SK-N-SH (cell line): ENCODE data around the gene TRPC4AP. TPM values are rescaled to one million over a fixed set of nuclear protein-coding genes. Genes with fewer than 3 reads are reported as not detected.

Source experiments
- CTCF ChIA-PET: fragments of 300-600, 350-600 bp; formaldehyde crosslinking; extraction: SDS; loops from one replicate; lab custom pipeline; 2021; lab: Yijun Ruan, JAX
- POLR2A ChIA-PET: fragments of 350-600 bp; sonication (Branson Sonifier 250); formaldehyde crosslinking; extraction: SDS; loops from one replicate; lab custom pipeline; 2020; ENCODE audit warnings: antibody characterized with exemption, inconsistent platforms; lab: Yijun Ruan, JAX
- DNase-seq: peaks from one replicate; pipeline ENCODE4 v3.0.0; 2012
- H2AFZ ChIP-seq: fragments of 200-600 bp; sonication (generic); 2 replicates; pipeline ENCODE4 v1.8.1; 2016; ENCODE audit warnings: antibody characterized with exemption, mild to moderate bottlenecking, low read depth
- H3F3A ChIP-seq: fragments of 200-600 bp; sonication (generic); replicated peaks from 2 replicates; pipeline ENCODE3; 2016; ENCODE audit warnings: antibody characterized with exemption, mild to moderate bottlenecking; ENCODE audit not compliant: insufficient read depth
- H3K27ac ChIP-seq, 2 experiments: fragments of 200-500 bp in 1 of 2; fragments of 200-600 bp in 1 of 2; sonication (Bioruptor generic) in 1 of 2; sonication (generic), shearing (Covaris generic) in 1 of 2; 2 replicates each; pipeline versions ENCODE4 v1.5.1 to v1.6.1; 2014 to 2016; ENCODE audit warnings: low read depth in 2 of 2, inconsistent platforms in 1 of 2, low read length in 1 of 2, mild to moderate bottlenecking in 1 of 2, mixed read lengths in 1 of 2
- H3K27me3 ChIP-seq: fragments of 200-600 bp; sonication (generic), shearing (Covaris generic); 2 replicates; pipeline ENCODE4 v1.6.1; 2016; ENCODE audit warnings: mixed run types; ENCODE audit not compliant: insufficient read depth
- H3K36me3 ChIP-seq, 2 experiments: fragments of 200-500 bp in 1 of 2; fragments of 200-600 bp in 1 of 2; sonication (Bioruptor generic) in 1 of 2; sonication (generic) in 1 of 2; replicated peaks in 1 of 2; 2 replicates each; pipeline versions ENCODE3 to v1.5.1; 2014 to 2016; ENCODE audit warnings: low read length in 1 of 2, mild to moderate bottlenecking in 1 of 2; ENCODE audit not compliant: insufficient read depth in 2 of 2, control insufficient read depth in 1 of 2
- H3K4me1 ChIP-seq, 2 experiments: fragments of 200-500 bp in 1 of 2; fragments of 200-600 bp in 1 of 2; sonication (Bioruptor generic) in 1 of 2; sonication (generic), shearing (Covaris generic) in 1 of 2; 2 replicates each; pipeline versions ENCODE4 v1.5.1 to v1.6.1; 2014 to 2016; ENCODE audit warnings: low read depth in 1 of 2, low read length in 1 of 2, mixed run types in 1 of 2; ENCODE audit not compliant: insufficient read depth in 2 of 2, control insufficient read depth in 1 of 2
- H3K4me2 ChIP-seq: fragments of 200-600 bp; sonication (generic), shearing (Covaris generic); 2 replicates; pipeline ENCODE4 v1.6.1; 2017; ENCODE audit warnings: mixed run types
- H3K4me3 ChIP-seq, 2 experiments: fragments of 200-500 bp in 1 of 2; fragments of 200-600 bp in 1 of 2; sonication (Bioruptor generic) in 1 of 2; sonication (generic), shearing (Covaris generic) in 1 of 2; 2 replicates each; pipeline versions ENCODE4 v1.5.1 to v1.8.1; 2014 to 2016; ENCODE audit warnings: low read depth in 2 of 2, inconsistent platforms in 1 of 2, low read length in 1 of 2, mild to moderate bottlenecking in 1 of 2, mixed read lengths in 1 of 2, moderate library complexity in 1 of 2
- H3K79me2 ChIP-seq: fragments of 200-600 bp; sonication (generic); 2 replicates; pipeline ENCODE4 v1.8.1; 2017; ENCODE audit warnings: mild to moderate bottlenecking; ENCODE audit not compliant: insufficient read depth
- H3K9ac ChIP-seq: fragments of 200-600 bp; sonication (generic); 2 replicates; pipeline ENCODE4 v1.6.1; 2017; ENCODE audit warnings: mixed run types
- H3K9me2 ChIP-seq: fragments of 200-600 bp; sonication (generic); 2 replicates; pipeline ENCODE4 v1.6.1; 2017; ENCODE audit warnings: mixed run types
- H3K9me3 ChIP-seq: fragments of 200-600 bp; sonication (generic); 2 replicates; pipeline ENCODE4 v1.6.1; 2017; ENCODE audit warnings: mixed run types, mild to moderate bottlenecking, moderate library complexity
- H4K20me1 ChIP-seq: fragments of 200-600 bp; sonication (generic); 2 replicates; pipeline ENCODE4 v1.6.1; 2017; ENCODE audit warnings: mild to moderate bottlenecking, mixed run types; ENCODE audit not compliant: insufficient read depth
- EP300 ChIP-seq, 2 experiments: IDR thresholded peaks; 2 replicates each; pipeline versions ENCODE4 v1.4.0 to v1.6.1; 2012; ENCODE audit warnings: borderline replicate concordance in 1 of 2, low read depth in 1 of 2, low read length in 1 of 2
- EZH2phosphoT487 ChIP-seq: fragments of 200-600 bp; sonication (generic); IDR thresholded peaks from 2 replicates; pipeline ENCODE4 v1.6.1; 2017; ENCODE audit warnings: low read depth, mixed run types, mild to moderate bottlenecking, antibody characterized with exemption, moderate library complexity, borderline replicate concordance
- FOSL2 ChIP-seq: IDR thresholded peaks from 2 replicates; pipeline ENCODE4 v1.4.0; 2012; ENCODE audit warnings: low read depth, mild to moderate bottlenecking, moderate library complexity, borderline replicate concordance
- FOXJ3 ChIP-seq: sonication (generic); formaldehyde crosslinking; IDR thresholded peaks from 2 replicates; pipeline ENCODE4 v1.5.1; 2020; ENCODE audit warnings: mild to moderate bottlenecking, missing genetic modification reagents
- FOXM1 ChIP-seq: IDR thresholded peaks from 2 replicates; pipeline ENCODE4 v1.4.0; 2012; ENCODE audit warnings: low read depth, mild to moderate bottlenecking
- JUND ChIP-seq: IDR thresholded peaks from 2 replicates; pipeline ENCODE4 v1.4.0; 2012
- MEF2A ChIP-seq: IDR thresholded peaks from 2 replicates; pipeline ENCODE4 v1.4.0; 2012; ENCODE audit warnings: low read depth, borderline replicate concordance
- PBX3 ChIP-seq: IDR thresholded peaks from 2 replicates; pipeline ENCODE4; 2012
- POLR2AphosphoS5 ChIP-seq: IDR thresholded peaks from 2 replicates; pipeline ENCODE4 v1.6.1; 2012; ENCODE audit warnings: low read depth, low read length
- RFX5 ChIP-seq: IDR thresholded peaks from 2 replicates; pipeline ENCODE4 v1.6.1; 2012; ENCODE audit warnings: mild to moderate bottlenecking, improper control_type of control experiment, low read length
- SIN3A ChIP-seq: IDR thresholded peaks from 2 replicates; pipeline ENCODE4 v1.6.1; 2012; ENCODE audit warnings: low read depth, mild to moderate bottlenecking, low read length, moderate library complexity, borderline replicate concordance
- TAF1 ChIP-seq: IDR thresholded peaks from 2 replicates; pipeline ENCODE4 v1.6.1; 2012; ENCODE audit warnings: low read depth, mild to moderate bottlenecking, low read length, moderate library complexity, borderline replicate concordance
- TCF12 ChIP-seq: IDR thresholded peaks from 2 replicates; pipeline ENCODE4 v1.4.0; 2012
- TEAD4 ChIP-seq: IDR thresholded peaks from 2 replicates; pipeline ENCODE4 v1.4.0; 2012; ENCODE audit warnings: mild to moderate bottlenecking, borderline replicate concordance; ENCODE audit not compliant: insufficient read depth
- YY1 ChIP-seq: IDR thresholded peaks from 2 replicates; pipeline ENCODE4 v1.4.0; 2012; ENCODE audit warnings: low read depth, mild to moderate bottlenecking
- ZBTB33 ChIP-seq: IDR thresholded peaks from 2 replicates; pipeline ENCODE4 v1.4.0; 2012; ENCODE audit warnings: low read depth, borderline replicate concordance
- WGBS: methylation state at CpG from one replicate; pipeline ENCODE4 v1.1.6; 2017; ENCODE audit warnings: low lambda C conversion rate; 5-methylcytosine and 5-hydroxymethylcytosine counted together
- polyA plus RNA-seq, 3 experiments: library from polyadenylated mRNA; depleted of rRNA; stranded (reverse); fragments of >200 nt; gene quantifications; 2 replicates each; pipeline ENCODE4 v1.2.3, GENCODE V29; 2012
- TF ChIP-seq, protein P1 (sequence below): fragments of 150-350 bp; IDR thresholded peaks from 2 replicates; pipeline ENCODE4 v1.6.1; 2017; ENCODE audit warnings: antibody characterized with exemption, low read length, low read depth, borderline replicate concordance
- TF ChIP-seq, protein P2 (sequence below): IDR thresholded peaks from 2 replicates; pipeline ENCODE4 v1.4.0; 2012; ENCODE audit warnings: low read depth

Gene TRPC4AP
- polyA plus RNA-seq, 1 of the 3 experiments (the other 2 are of a cell fraction), result 57.4 TPM

DNA sequence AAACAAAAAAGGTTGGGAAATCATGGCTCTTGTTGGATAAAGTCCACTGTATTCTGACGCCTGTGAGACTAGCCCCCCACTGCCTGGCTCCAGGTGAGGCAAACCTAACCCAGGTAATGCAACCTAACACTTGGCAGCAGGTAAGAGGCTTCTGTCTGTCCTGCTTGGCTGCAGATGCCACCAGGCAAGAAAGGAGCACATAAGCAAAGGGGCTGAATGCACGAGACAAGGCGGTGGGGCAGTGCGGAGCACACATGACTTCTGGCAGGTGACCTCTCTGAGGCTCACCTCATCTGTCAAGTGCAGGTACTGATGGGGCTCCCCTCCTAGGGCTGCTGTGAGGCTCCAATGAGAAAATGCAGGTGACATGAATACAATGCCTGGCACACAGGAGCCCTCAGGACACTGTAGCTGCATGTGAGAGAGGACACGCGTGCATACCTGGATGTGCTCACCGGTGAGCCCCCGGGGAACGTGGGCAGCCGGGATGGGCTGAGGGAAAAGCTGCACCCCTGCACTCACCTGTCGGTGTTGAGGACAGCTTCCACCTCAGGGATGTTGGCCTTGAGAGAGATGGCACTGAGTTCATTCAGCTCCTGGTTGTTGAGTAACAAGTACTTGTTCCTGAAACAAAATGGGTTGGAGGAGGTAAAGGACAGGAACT lies 82.8 kb downstream of the TRPC4AP start (continued):
- TF ChIP-seq FOXJ3 (CRISPR knock-in tag) (no peak), POLR2AphosphoS5 (no peak)

DNA sequence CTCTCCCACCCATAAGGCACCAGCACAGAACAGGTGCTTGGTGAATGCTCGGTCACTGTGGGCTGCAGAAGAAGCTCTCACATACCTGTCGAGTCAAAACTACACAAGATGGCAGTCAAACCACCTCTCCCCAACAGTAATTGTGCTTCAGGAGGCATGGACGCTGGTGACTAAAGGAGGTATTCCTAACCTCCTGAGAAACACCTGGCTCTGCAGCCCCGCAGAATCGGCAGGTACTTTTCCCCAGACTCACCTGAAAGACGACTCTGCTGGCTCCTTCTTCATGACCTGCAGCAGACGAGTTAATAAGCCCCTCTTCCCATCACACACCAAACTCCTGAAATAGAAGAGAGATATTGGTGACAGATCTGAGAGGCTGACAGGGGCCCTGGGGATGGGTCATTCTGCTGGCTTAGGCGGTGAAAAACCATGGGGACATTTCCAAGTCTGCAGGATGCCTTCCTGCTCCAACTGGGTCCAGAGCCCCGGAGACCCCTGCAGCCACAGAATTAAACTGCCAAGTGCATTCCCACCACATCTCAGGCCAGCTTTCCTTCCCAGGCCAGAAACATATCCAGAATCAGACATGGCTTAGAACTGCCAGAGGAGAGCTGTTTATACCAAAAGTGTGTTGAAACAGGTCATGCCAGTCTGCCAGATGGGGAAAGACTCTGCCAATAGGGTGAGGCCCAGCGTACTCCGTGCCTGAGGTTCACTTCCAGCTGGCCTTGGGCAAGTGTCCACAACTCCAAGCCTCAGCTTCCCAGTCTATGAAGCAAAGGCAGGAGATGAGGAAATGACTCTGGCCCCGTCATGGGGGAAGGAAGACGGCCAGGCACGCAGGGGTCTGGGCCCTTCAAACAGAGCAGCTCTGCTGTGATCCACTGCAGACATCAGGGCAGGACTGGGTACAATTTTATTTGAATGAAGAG lies 83.9 kb downstream of the TRPC4AP start:
- H3K4me3 ChIP-seq, result no peak overlapping the region
- H3K9me3 ChIP-seq, result no peaks in the 10 kb centered on the region
- H3K36me3 ChIP-seq, result peaks cover 48 to 90% of the 10 kb centered on the region in 2 experiments
- ChIA-PET POLR2A (no interaction called here), CTCF (no interaction called here)
- no peaks in the 10 kb centered on the region; a peak in 1 of 4 replicates for H3K4me1 ChIP-seq
- no peak overlapping the region for H3K9ac ChIP-seq
- no peaks in the 10 kb centered on the region for H3K9me2 ChIP-seq
- WGBS, result 93% methylated on average over 12 of the region's 14 CpGs
- H3F3A ChIP-seq, result no peaks in the 10 kb centered on the region
- DNase-seq, result no peak
- H2AFZ ChIP-seq, result no peak overlapping the region
- TF ChIP-seq EP300 (IDR thresholded peaks at IDR 0.05; ENCODE audit: borderline replicate concordance in 1 of 2, low read depth in 1 of 2, low read length in 1 of 2) (no peak), TCF12 (no peak), FOXM1 (no peak), RFX5 (no peak), YY1 (no peak), PBX3 (no peak), SIN3A (no peak), POLR2AphosphoS5 (no peak), MEF2A (no peak), EZH2phosphoT487 (no peak), TEAD4 (no peak), TAF1 (no peak), FOSL2 (no peak), JUND (no peak), ZBTB33 (no peak)
- TF ChIP-seq, protein P1, sequence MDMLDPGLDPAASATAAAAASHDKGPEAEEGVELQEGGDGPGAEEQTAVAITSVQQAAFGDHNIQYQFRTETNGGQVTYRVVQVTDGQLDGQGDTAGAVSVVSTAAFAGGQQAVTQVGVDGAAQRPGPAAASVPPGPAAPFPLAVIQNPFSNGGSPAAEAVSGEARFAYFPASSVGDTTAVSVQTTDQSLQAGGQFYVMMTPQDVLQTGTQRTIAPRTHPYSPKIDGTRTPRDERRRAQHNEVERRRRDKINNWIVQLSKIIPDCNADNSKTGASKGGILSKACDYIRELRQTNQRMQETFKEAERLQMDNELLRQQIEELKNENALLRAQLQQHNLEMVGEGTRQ, result no peak
- TF ChIP-seq, protein P2, sequence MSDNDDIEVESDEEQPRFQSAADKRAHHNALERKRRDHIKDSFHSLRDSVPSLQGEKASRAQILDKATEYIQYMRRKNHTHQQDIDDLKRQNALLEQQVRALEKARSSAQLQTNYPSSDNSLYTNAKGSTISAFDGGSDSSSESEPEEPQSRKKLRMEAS, result no peak
- H3K4me2 ChIP-seq, result no peak overlapping the region
- H3K27ac ChIP-seq, result no peak overlapping the region
- no peaks in the 10 kb centered on the region for H4K20me1 ChIP-seq
- H3K79me2 ChIP-seq, result no peaks in the 10 kb centered on the region
- no peaks in the 10 kb centered on the region for H3K27me3 ChIP-seq
